Mucosa of descending colon (tissue), 3 donors: ENCODE data around the gene N4BP2L1. TPM values are rescaled to one million over a fixed set of nuclear protein-coding genes. Genes with fewer than 3 reads are reported as not detected.

ENCODE experiments used
- ATAC-seq: fragments of 200-7000 bp; cut with Tn5 transposase; one replicate; pipeline ENCODE4 v1.9.1; 2020; ENCODE audit warnings: mild to moderate bottlenecking, moderate library complexity
- DNase-seq, 3 donors: peaks; one replicate each; pipeline ENCODE4 v3.0.0-alpha.2; 2020
- H3K36me3 ChIP-seq: fragments of 200-600 bp; one replicate; pipeline ENCODE4 v1.8.0; 2021; ENCODE audit warnings: low read depth, mild to moderate bottlenecking
- H3K4me1 ChIP-seq: fragments of 200-600 bp; one replicate; pipeline ENCODE4 v1.8.0; 2021; ENCODE audit warnings: low read depth, mild to moderate bottlenecking
- H3K4me3 ChIP-seq: fragments of 200-600 bp; one replicate; pipeline ENCODE4 v1.8.0; 2021; ENCODE audit warnings: mild to moderate bottlenecking
- H3K9me3 ChIP-seq: fragments of 200-600 bp; one replicate; pipeline ENCODE4 v1.8.0; 2021; ENCODE audit warnings: mild to moderate bottlenecking
- CTCF ChIP-seq: fragments of 200-600 bp; IDR thresholded peaks from one replicate; pipeline ENCODE4 v1.8.0; 2022; ENCODE audit warnings: antibody characterized with exemption, mild to moderate bottlenecking
- intact Hi-C, 2 donors: fragments of 100-400 bp; cut with DNase I in 1 of 2; cut with micrococcal nuclease in 1 of 2; formaldehyde crosslinking; loops; one replicate each; pipeline versions ENCODE4 v1.11.0 to v1.11.1; 2022; cut with DNase I, micrococcal nuclease
- total RNA-seq, 3 donors: library from RNA; stranded (reverse); fragmentation: NEBNext Ultra II Directional in 2 of 3; extraction: Animal tissue kit (Norgen Biotek cat#: 25700) in 2 of 3; gene quantifications; one replicate each; pipeline versions ENCODE4 v1.2.1 to v1.2.4, GENCODE V29; 2021 to 2023
- donor health status: DM: no; HTN: no; CAD: no; lungs with moderate emphysema.
- donor health status: DM: no; HTN: no; CAD: no.
- donor health status: DM: no; HTN: yes; CAD: no.

N4BP2L1 gene
- total RNA-seq, 3 donors from 2014 or later, result 8.5 to 14.1 (median 11.6) TPM

DNA sequence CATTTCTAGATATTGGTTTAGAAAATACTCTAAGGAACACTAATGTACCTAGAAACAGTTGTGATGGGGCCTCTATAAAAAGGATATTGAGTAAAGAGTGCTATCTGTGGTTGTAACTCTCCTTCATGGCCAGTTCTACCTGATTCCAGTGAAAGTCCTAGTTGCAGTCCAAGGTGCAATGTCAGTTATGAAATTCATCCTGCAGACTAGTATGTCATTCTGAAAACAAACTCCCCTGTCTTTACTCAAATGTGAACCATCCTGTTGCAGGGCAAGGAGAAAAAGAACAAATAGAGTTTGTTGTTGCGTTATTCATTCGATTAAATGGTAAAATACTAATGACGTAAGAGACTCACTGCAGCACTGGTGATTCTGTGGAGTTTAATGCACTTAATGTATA lies 18.3 kb upstream of the N4BP2L1 start:
- H3K4me1 ChIP-seq, result no peaks in the 10 kb centered on the region
- intact Hi-C loops, result no loop called here
- no peak for DNase-seq
- no peaks in the 10 kb centered on the region for H3K9me3 ChIP-seq
- H3K36me3 ChIP-seq, result no peaks in the 10 kb centered on the region
- ATAC-seq, result no peak
- H3K4me3 ChIP-seq, result no peak overlapping the region
- TF ChIP-seq CTCF, result no peak

- Histone ChIP-seq H3K36me3 (no peaks in the 10 kb centered on the region), H3K9me3 (no peaks in the 10 kb centered on the region), H3K4me3 (no peak overlapping the region), H3K4me1 (no peaks in the 10 kb centered on the region)
- ATAC-seq, result no peak
- DNase-seq, result no peak
- no peak for TF ChIP-seq CTCF
- intact Hi-C loops, result no loop called here
Observed at GRCh38 chr13:32445461-32445860, 17.5 kb upstream of the N4BP2L1 start.

- ATAC-seq (peak; percentile 65), DNase-seq (peak in 2 of 3 donors; percentile 34 to 69)
- no peaks in the 10 kb centered on the region for H3K4me1 ChIP-seq
- intact Hi-C loops, result no loop called here
- no peak for TF ChIP-seq CTCF
- H3K4me3 ChIP-seq, result no peak overlapping the region
- H3K36me3 ChIP-seq, result no peaks in the 10 kb centered on the region
- H3K9me3 ChIP-seq, result no peaks in the 10 kb centered on the region
Observed at GRCh38 chr13:32443111-32443510, 15.2 kb upstream of the N4BP2L1 start.

- DNase-seq (no peak), ATAC-seq (no peak)
- intact Hi-C loops, result no loop called here
- H3K36me3 ChIP-seq, result no peaks in the 10 kb centered on the region
- H3K4me3 ChIP-seq, result no peak overlapping the region
- H3K4me1 ChIP-seq, result no peaks in the 10 kb centered on the region
- no peak for TF ChIP-seq CTCF
- H3K9me3 ChIP-seq, result no peaks in the 10 kb centered on the region
Observed at GRCh38 chr13:32438871-32439270, 10.9 kb upstream of the N4BP2L1 start.

GRCh38 chr13:32432856-32433255 lies 4.9 kb upstream of the N4BP2L1 start:
- H3K4me3 ChIP-seq, result no peak overlapping the region
- intact Hi-C loops, result no loop called here
- ATAC-seq (no peak), DNase-seq (no peak)
- H3K4me1 ChIP-seq, result peaks cover 9% of the 10 kb centered on the region
- TF ChIP-seq CTCF, result no peak
- H3K9me3 ChIP-seq, result no peaks in the 10 kb centered on the region
- no peaks in the 10 kb centered on the region for H3K36me3 ChIP-seq

GRCh38 chr13:32431361-32431760 lies 3.4 kb upstream of the N4BP2L1 start:
- Histone ChIP-seq H3K4me3 (no peak overlapping the region), H3K4me1 (peaks cover 10% of the 10 kb centered on the region), H3K36me3 (no peaks in the 10 kb centered on the region), H3K9me3 (no peaks in the 10 kb centered on the region)
- DNase-seq, result no peak
- no peak for ATAC-seq
- intact Hi-C loops, result no loop called here
- no peak for TF ChIP-seq CTCF
